ENCODE data around the gene CSN3. TPM values are rescaled to one million over a fixed set of nuclear protein-coding genes. Genes with fewer than 3 reads are reported as not detected.

The CSN3 gene
- total and polyA plus RNA-seq, 2 donors = 0.43 TPM; not detected in 1

Other genes starting within 250 kb of the CSN3 start
- gene STATH, start 246.6 kb upstream of the CSN3 start, total RNA-seq = 1.3 TPM
- 11.9 TPM for gene STATH, start 246.6 kb upstream of the CSN3 start, polyA plus RNA-seq
- 0.28 TPM for gene HTN3, start 214.1 kb upstream of the CSN3 start, total RNA-seq
- gene HTN3, start 214.1 kb upstream of the CSN3 start, polyA plus RNA-seq = 0.71 TPM
- 0.47 TPM for gene HTN1, start 192.2 kb upstream of the CSN3 start, total RNA-seq
- gene HTN1, start 192.2 kb upstream of the CSN3 start, polyA plus RNA-seq = 2.7 TPM
- gene PRR27, start 88.4 kb upstream of the CSN3 start, total RNA-seq = not detected
- 0.05 TPM for gene PRR27, start 88.4 kb upstream of the CSN3 start, polyA plus RNA-seq
- 0.14 TPM for gene ODAM, start 46.9 kb upstream of the CSN3 start, total RNA-seq
- 0.62 TPM for gene ODAM, start 46.9 kb upstream of the CSN3 start, polyA plus RNA-seq
- gene FDCSP, start 16.5 kb upstream of the CSN3 start, total RNA-seq = 7.4 TPM
- 61.2 TPM for gene FDCSP, start 16.5 kb upstream of the CSN3 start, polyA plus RNA-seq
- not detected for gene CABS1, start 92.4 kb downstream of the CSN3 start, total RNA-seq
- gene CABS1, start 92.4 kb downstream of the CSN3 start, polyA plus RNA-seq = 0.02 TPM
- gene SMR3A, start 118.2 kb downstream of the CSN3 start, total RNA-seq = not detected
- not detected for gene SMR3A, start 118.2 kb downstream of the CSN3 start, polyA plus RNA-seq
- gene SMR3B, start 140.5 kb downstream of the CSN3 start, total RNA-seq = not detected
- gene SMR3B, start 140.5 kb downstream of the CSN3 start, polyA plus RNA-seq = 1.1 TPM
- gene OPRPN, start 155.3 kb downstream of the CSN3 start, total RNA-seq = not detected
- 0.34 TPM for gene OPRPN, start 155.3 kb downstream of the CSN3 start, polyA plus RNA-seq
- not detected for gene MUC7, start 229.6 kb downstream of the CSN3 start, total RNA-seq
- 0.11 TPM for gene MUC7, start 229.6 kb downstream of the CSN3 start, polyA plus RNA-seq